ENCODE results near the gene ATAT1. TPM values are rescaled to one million over a fixed set of nuclear protein-coding genes. Genes with fewer than 3 reads are reported as not detected.

Gene ATAT1
- total and polyA plus RNA-seq, 2 of the 13 experiments (the other 11 are each of a cell fraction or from before 2014, with no cell fraction given): 9.2 to 23.6 TPM

GRCh38 chr6:30614044-30614842, 12.4 kb upstream of the ATAT1 start (continued):
- TF ChIP-seq GATAD2A (CRISPR knock-in tag; IDR thresholded peaks at IDR 0.05) (no peak), ATF4 (CRISPR knock-in tag; IDR thresholded peaks at IDR 0.05) (no peak), ZMYM2 (CRISPR knock-in tag; IDR thresholded peaks at IDR 0.05) (no peak), TMF1 (CRISPR knock-in tag; IDR thresholded peaks at IDR 0.05; ENCODE audit: low read depth) (0 out of 2 replicates have a peak, but pooled peaks have one; percentile 49), ZNF577 (CRISPR knock-in tag; IDR thresholded peaks at IDR 0.05; ENCODE audit: borderline replicate concordance, low read depth) (no peak), SMAD9 (CRISPR knock-in tag; IDR thresholded peaks at IDR 0.05) (no peak), AKNA (CRISPR knock-in tag; IDR thresholded peaks at IDR 0.05; ENCODE audit: borderline replicate concordance) (no peak), ZNF564 (CRISPR knock-in tag; IDR thresholded peaks at IDR 0.05) (no peak), REXO4 (CRISPR knock-in tag; IDR thresholded peaks at IDR 0.05; ENCODE audit: borderline replicate concordance) (no peak), ZNF556 (CRISPR knock-in tag; IDR thresholded peaks at IDR 0.05; ENCODE audit: borderline replicate concordance) (peak; percentile 26; the same call in 1 of the 2 replicates), KDM1A (CRISPR knock-in tag; IDR thresholded peaks at IDR 0.05) (no peak), ZBTB8A (CRISPR knock-in tag; IDR thresholded peaks at IDR 0.05; ENCODE audit: borderline replicate concordance, low read depth) (no peak), KAT8 (CRISPR knock-in tag; IDR thresholded peaks at IDR 0.05) (no peak), ZFP62 (CRISPR knock-in tag; IDR thresholded peaks at IDR 0.05) (no peak), XRCC5 (optimal IDR thresholded peaks at IDR 0.05; ENCODE audit: low read length) (no peak), ZNF709 (CRISPR knock-in tag; IDR thresholded peaks at IDR 0.05) (peak; percentile 39; the same call in 1 of the 2 replicates)
- TF ChIP-seq, protein P1, sequence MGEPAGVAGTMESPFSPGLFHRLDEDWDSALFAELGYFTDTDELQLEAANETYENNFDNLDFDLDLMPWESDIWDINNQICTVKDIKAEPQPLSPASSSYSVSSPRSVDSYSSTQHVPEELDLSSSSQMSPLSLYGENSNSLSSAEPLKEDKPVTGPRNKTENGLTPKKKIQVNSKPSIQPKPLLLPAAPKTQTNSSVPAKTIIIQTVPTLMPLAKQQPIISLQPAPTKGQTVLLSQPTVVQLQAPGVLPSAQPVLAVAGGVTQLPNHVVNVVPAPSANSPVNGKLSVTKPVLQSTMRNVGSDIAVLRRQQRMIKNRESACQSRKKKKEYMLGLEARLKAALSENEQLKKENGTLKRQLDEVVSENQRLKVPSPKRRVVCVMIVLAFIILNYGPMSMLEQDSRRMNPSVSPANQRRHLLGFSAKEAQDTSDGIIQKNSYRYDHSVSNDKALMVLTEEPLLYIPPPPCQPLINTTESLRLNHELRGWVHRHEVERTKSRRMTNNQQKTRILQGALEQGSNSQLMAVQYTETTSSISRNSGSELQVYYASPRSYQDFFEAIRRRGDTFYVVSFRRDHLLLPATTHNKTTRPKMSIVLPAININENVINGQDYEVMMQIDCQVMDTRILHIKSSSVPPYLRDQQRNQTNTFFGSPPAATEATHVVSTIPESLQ (CRISPR knock-in tag; conservative IDR thresholded peaks at IDR 0.05): no peak
- TF ChIP-seq, protein P2, sequence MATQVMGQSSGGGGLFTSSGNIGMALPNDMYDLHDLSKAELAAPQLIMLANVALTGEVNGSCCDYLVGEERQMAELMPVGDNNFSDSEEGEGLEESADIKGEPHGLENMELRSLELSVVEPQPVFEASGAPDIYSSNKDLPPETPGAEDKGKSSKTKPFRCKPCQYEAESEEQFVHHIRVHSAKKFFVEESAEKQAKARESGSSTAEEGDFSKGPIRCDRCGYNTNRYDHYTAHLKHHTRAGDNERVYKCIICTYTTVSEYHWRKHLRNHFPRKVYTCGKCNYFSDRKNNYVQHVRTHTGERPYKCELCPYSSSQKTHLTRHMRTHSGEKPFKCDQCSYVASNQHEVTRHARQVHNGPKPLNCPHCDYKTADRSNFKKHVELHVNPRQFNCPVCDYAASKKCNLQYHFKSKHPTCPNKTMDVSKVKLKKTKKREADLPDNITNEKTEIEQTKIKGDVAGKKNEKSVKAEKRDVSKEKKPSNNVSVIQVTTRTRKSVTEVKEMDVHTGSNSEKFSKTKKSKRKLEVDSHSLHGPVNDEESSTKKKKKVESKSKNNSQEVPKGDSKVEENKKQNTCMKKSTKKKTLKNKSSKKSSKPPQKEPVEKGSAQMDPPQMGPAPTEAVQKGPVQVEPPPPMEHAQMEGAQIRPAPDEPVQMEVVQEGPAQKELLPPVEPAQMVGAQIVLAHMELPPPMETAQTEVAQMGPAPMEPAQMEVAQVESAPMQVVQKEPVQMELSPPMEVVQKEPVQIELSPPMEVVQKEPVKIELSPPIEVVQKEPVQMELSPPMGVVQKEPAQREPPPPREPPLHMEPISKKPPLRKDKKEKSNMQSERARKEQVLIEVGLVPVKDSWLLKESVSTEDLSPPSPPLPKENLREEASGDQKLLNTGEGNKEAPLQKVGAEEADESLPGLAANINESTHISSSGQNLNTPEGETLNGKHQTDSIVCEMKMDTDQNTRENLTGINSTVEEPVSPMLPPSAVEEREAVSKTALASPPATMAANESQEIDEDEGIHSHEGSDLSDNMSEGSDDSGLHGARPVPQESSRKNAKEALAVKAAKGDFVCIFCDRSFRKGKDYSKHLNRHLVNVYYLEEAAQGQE (IDR thresholded peaks at IDR 0.05; ENCODE audit: borderline replicate concordance in 1 of 2, low read depth in 1 of 2, low read length in 2 of 2): no peak
